IMR-90 (cell line): Measurements from ENCODE around the gene OR13J1. TPM values are rescaled to one million over a fixed set of nuclear protein-coding genes. Genes with fewer than 3 reads are reported as not detected.

Experiments
- ATAC-seq: fragments of 200-7000 bp; cut with Tn5 transposase; 2 replicates; pipeline ENCODE4 v1.9.1; 2020; ENCODE audit warnings: low read depth, mild to moderate bottlenecking, moderate library complexity
- BruUV-seq: library from RNA; stranded (reverse); fragments of 400-500 nt; replicated peaks from 2 replicates; lab custom pipeline; 2021; lab: Mats Ljungman, UMichigan
- CTCF ChIA-PET: fragments of 300-600 bp; formaldehyde crosslinking; extraction: SDS; loops from one replicate; lab custom pipeline; 2021; ENCODE audit warnings: antibody characterized with exemption; lab: Yijun Ruan, JAX
- POLR2A ChIA-PET: fragments of 300-600 bp; sonication (Branson Sonifier 250); formaldehyde crosslinking; loops from one replicate; lab custom pipeline; 2022; ENCODE audit warnings: antibody characterized with exemption; ENCODE audit not compliant: unreplicated experiment; lab: Charles Lee
- DNase-seq: peaks from one replicate; pipeline ENCODE4 v3.0.0; 2013
- H2AFZ ChIP-seq: replicated peaks from 2 replicates; pipeline ENCODE3; 2013; ENCODE audit warnings: low read length, mild to moderate bottlenecking; ENCODE audit not compliant: poor library complexity
- H2AK5ac ChIP-seq: 2 replicates; pipeline ENCODE4 v1.6.1; 2013; ENCODE audit warnings: low read depth, low read length, inconsistent platforms
- H2AK9ac ChIP-seq: replicated peaks from 2 replicates; pipeline ENCODE3; 2013; ENCODE audit warnings: mild to moderate bottlenecking, low read depth, low read length, moderate library complexity; ENCODE audit not compliant: poor library complexity
- H2BK120ac ChIP-seq: 2 replicates; pipeline ENCODE4 v1.6.1; 2013; ENCODE audit warnings: low read depth, low read length, inconsistent platforms
- H2BK15ac ChIP-seq: 3 replicates; pipeline ENCODE4 v1.6.1; 2013; ENCODE audit warnings: low read depth, low read length, inconsistent platforms
- H2BK20ac ChIP-seq: 2 replicates; pipeline ENCODE4 v1.6.1; 2013; ENCODE audit warnings: low read depth, mild to moderate bottlenecking, inconsistent platforms, low read length, moderate library complexity
- H2BK5ac ChIP-seq: 2 replicates; pipeline ENCODE4 v1.6.1; 2013; ENCODE audit warnings: mild to moderate bottlenecking, low read depth, low read length, inconsistent platforms; ENCODE audit not compliant: poor library complexity, severe bottlenecking
- H3K14ac ChIP-seq: replicated peaks from 2 replicates; pipeline ENCODE4 v1.6.1; 2013; ENCODE audit warnings: low read depth, low read length, inconsistent platforms
- H3K18ac ChIP-seq: 2 replicates; pipeline ENCODE4 v1.6.1; 2013; ENCODE audit warnings: low read depth, low read length, control low read depth
- H3K23ac ChIP-seq: 2 replicates; pipeline ENCODE4 v1.6.1; 2013; ENCODE audit warnings: low read depth, low read length, inconsistent platforms
- H3K27ac ChIP-seq: 2 replicates; pipeline ENCODE4 v1.5.1; 2013; ENCODE audit warnings: mild to moderate bottlenecking, control low read depth, low read length; ENCODE audit not compliant: insufficient read depth
- H3K27me3 ChIP-seq: 2 replicates; pipeline ENCODE4 v1.6.1; 2013; ENCODE audit warnings: low read length; ENCODE audit not compliant: control insufficient read depth, insufficient read depth
- H3K36me3 ChIP-seq: 2 replicates; pipeline ENCODE4 v1.6.1; 2013; ENCODE audit warnings: low read length, mixed read lengths; ENCODE audit not compliant: control insufficient read depth, insufficient read depth
- H3K4ac ChIP-seq: 2 replicates; pipeline ENCODE4 v1.6.1; 2013; ENCODE audit warnings: low read depth, low read length, inconsistent platforms
- H3K4me1 ChIP-seq: 2 replicates; pipeline ENCODE4 v1.6.1; 2013; ENCODE audit warnings: low read length, mixed read lengths; ENCODE audit not compliant: control insufficient read depth, insufficient read depth
- H3K4me2 ChIP-seq: 2 replicates; pipeline ENCODE4 v1.6.1; 2013; ENCODE audit warnings: low read depth, mild to moderate bottlenecking, control low read depth, low read length, moderate library complexity
- H3K4me3 ChIP-seq: 2 replicates; pipeline ENCODE4 v1.5.1; 2013; ENCODE audit warnings: low read depth, mild to moderate bottlenecking, control low read depth, low read length, moderate library complexity; ENCODE audit not compliant: insufficient read depth
- H3K56ac ChIP-seq: 2 replicates; pipeline ENCODE4 v1.6.1; 2013; ENCODE audit warnings: low read length, inconsistent platforms; ENCODE audit not compliant: insufficient read depth; ENCODE audit errors: extremely low read depth
- H3K79me1 ChIP-seq, 2 experiments: 2 replicates each; pipeline ENCODE4 v1.6.1; 2013; ENCODE audit warnings: low read length in 2 of 2, inconsistent platforms in 1 of 2, low read depth in 1 of 2
- H3K9ac ChIP-seq: 2 replicates; pipeline ENCODE4 v1.6.1; 2013; ENCODE audit warnings: low read depth, low read length, control low read depth
- H3K9me1 ChIP-seq: 2 replicates; pipeline ENCODE4 v1.6.1; 2013; ENCODE audit warnings: low read length, inconsistent platforms; ENCODE audit not compliant: insufficient read depth
- H3K9me3 ChIP-seq: 2 replicates; pipeline ENCODE4 v1.6.1; 2013; ENCODE audit warnings: low read length; ENCODE audit not compliant: control insufficient read depth, insufficient read depth
- H4K20me1 ChIP-seq: 2 replicates; pipeline ENCODE4 v1.6.1; 2013; ENCODE audit warnings: low read length, inconsistent platforms; ENCODE audit not compliant: insufficient read depth
- H4K5ac ChIP-seq: 2 replicates; pipeline ENCODE4 v1.6.1; 2013; ENCODE audit warnings: mild to moderate bottlenecking, low read depth, low read length, control low read depth
- H4K8ac ChIP-seq, 2 experiments: 2 replicates each; pipeline ENCODE4 v1.6.1; 2013; ENCODE audit warnings: low read depth in 2 of 2, low read length in 2 of 2, control low read depth in 1 of 2, inconsistent platforms in 1 of 2
- H4K91ac ChIP-seq: 2 replicates; pipeline ENCODE4 v1.6.1; 2013; ENCODE audit warnings: low read depth, low read length, inconsistent platforms; ENCODE audit not compliant: insufficient read depth
- FOS ChIP-seq: fragments of 150-350 bp; IDR thresholded peaks from 2 replicates; pipeline ENCODE4 v1.6.1; 2016; ENCODE audit warnings: low read depth, low read length
- WGBS, 2 experiments: methylation state at CpG; one replicate each; pipeline versions ENCODE4 v1.1.5 to v1.1.7; 2013; ENCODE audit warnings: missing lambda C conversion rate in 2 of 2; ENCODE audit not compliant: insufficient read length in 1 of 2; ENCODE audit errors: extremely low coverage in 2 of 2; 5-methylcytosine and 5-hydroxymethylcytosine counted together
- dilution Hi-C: fragments of 300-500 bp; cut with HindIII; formaldehyde crosslinking; loops from one replicate; pipeline ENCODE4 v1.14.3; 2018; ENCODE audit warnings: low sequenced_read_pairs; ENCODE audit not compliant: unreplicated experiment
- in situ Hi-C: fragments of 300-500 bp; cut with MboI; formaldehyde crosslinking; loops from 3 replicates; pipeline ENCODE4 v1.14.3; 2019; ENCODE audit warnings: low sequenced_read_pairs, inconsistent platforms, mixed read lengths
- intact Hi-C: fragments of 100-400 bp; cut with micrococcal nuclease; formaldehyde crosslinking; loops from 2 replicates; pipeline ENCODE4 v1.10.0; 2022
- polyA plus RNA-seq, 3 experiments: library from polyadenylated mRNA; depleted of rRNA; stranded (reverse); fragments of >200 nt; gene quantifications; 2 replicates each; pipeline ENCODE4 v1.2.3, GENCODE V29; 2012; ENCODE audit warnings: low replicate concordance in 1 of 3
- total RNA-seq: library from RNA; depleted of rRNA; stranded (reverse); fragments of >200 nt; gene quantifications from 2 replicates; pipeline ENCODE4 v1.2.3, GENCODE V29; 2012

Gene OR13J1
- total and polyA plus RNA-seq, 2 of the 4 experiments (the other 2 are of a cell fraction): not detected

GRCh38 chr9:35911690-35912089 lies 41.5 kb upstream of the OR13J1 start:
- WGBS, 2 experiments: 80% methylated on average over 2 of the region's 10 CpGs; no CpG with 5 or more reads in 1 of the 2 experiments
- intact Hi-C loops (no loop called here), in situ Hi-C loops (no loop called here), dilution Hi-C loops (no loop called here)
- H3K4ac ChIP-seq: peak overlapping the region; percentile 66
- no peaks in the 10 kb centered on the region for H3K36me3 ChIP-seq
- H2AFZ ChIP-seq: peak overlapping the region; percentile 8
- DNase-seq: no peak
- no peak overlapping the region for H3K23ac ChIP-seq
- POLR2A ChIA-PET: no interaction called here
- no peaks in the 10 kb centered on the region for H4K20me1 ChIP-seq
- H3K56ac ChIP-seq: no peak overlapping the region
- peak overlapping the region; percentile 19 to 40; a peak in 2 of 4 replicates for H4K8ac ChIP-seq
- no peak overlapping the region for H2BK5ac ChIP-seq
- peak overlapping the region; percentile 35; the same call in 1 of the 3 replicates for H2BK15ac ChIP-seq
- H3K79me1 ChIP-seq: peaks cover 0 to 29% of the 10 kb centered on the region in 2 experiments; a peak in 2 of 4 replicates
- H2AK5ac ChIP-seq: peak overlapping the region; percentile 75
- TF ChIP-seq FOS: no peak
- no peak overlapping the region for H3K9ac ChIP-seq
- no peaks in the 10 kb centered on the region for H3K27me3 ChIP-seq
- no peak overlapping the region for H3K18ac ChIP-seq
- no peak overlapping the region for H3K4me2 ChIP-seq
- no peak for ATAC-seq
- no peak overlapping the region for H2AK9ac ChIP-seq
- CTCF ChIA-PET: interaction anchor here (0.8 to 1.4 kb wide), 6 partner anchors 8 to 279 kb away, joined by 3 to 5 read pairs (median 3); partner anchors contain the start of genes CLTA and FAM221B
- H3K9me1 ChIP-seq: peaks cover 14% of the 10 kb centered on the region
- H2BK120ac ChIP-seq: peak overlapping the region; percentile 74
- H3K4me3 ChIP-seq: no peak overlapping the region
- no peaks in the 10 kb centered on the region for H3K9me3 ChIP-seq
- H3K27ac ChIP-seq: no peak overlapping the region
- no peak overlapping the region for H3K14ac ChIP-seq
- peak overlapping the region; percentile 58 for H4K91ac ChIP-seq
- no TSS peak for BruUV-seq
- H4K5ac ChIP-seq: no peak overlapping the region
- peaks cover 31% of the 10 kb centered on the region for H3K4me1 ChIP-seq
- peak overlapping the region; percentile 59 for H2BK20ac ChIP-seq
